Colonic mucosa (tissue), 2 donors: ENCODE results near the gene EEFSEC. TPM values are rescaled to one million over a fixed set of nuclear protein-coding genes. Genes with fewer than 3 reads are reported as not detected.

Experiments used
- total RNA-seq, 2 donors: library from RNA; stranded (reverse); fragmentation: NEBNext Ultra II Directional in 1 of 2; extraction: Animal tissue kit (Norgen Biotek cat#: 25700) in 1 of 2; gene quantifications; one replicate each; pipeline ENCODE4 v1.2.1, GENCODE V29; 2021
- donor health status: DM: no; HTN: no; CAD: no.
- donor health status: DM: no; HTN: no; CAD: no.

Gene EEFSEC
- total RNA-seq, 2 donors from 2014 or later: 8.6 to 16.6 TPM

Other genes with a start within 250 kb of the EEFSEC start
- gene KBTBD12, start 238.2 kb upstream of the EEFSEC start, total RNA-seq: 1 to 10 TPM; 3.2 to 4.1 TPM
- gene SEC61A1, start 101.0 kb upstream of the EEFSEC start, total RNA-seq: 100 to 1,000 TPM; 184 to 250 TPM
- gene RUVBL1, start 29.7 kb upstream of the EEFSEC start, total RNA-seq: 10 to 100 TPM; 16.1 to 48.2 TPM